Neuronal stem cell (in vitro differentiated cells): ENCODE results near the gene SLC6A18.

Experiments
- DNase-seq: peaks from one replicate; pipeline ENCODE4 v3.0.0-alpha.2; 2013; ENCODE audit warnings: low spot score
- H2AFZ ChIP-seq: one replicate; pipeline ENCODE4 v1.6.1; 2013; ENCODE audit warnings: mild to moderate bottlenecking, low read length, inconsistent platforms
- H2AK5ac ChIP-seq: 2 replicates; pipeline ENCODE4 v1.6.1; 2013; ENCODE audit warnings: low read depth, mild to moderate bottlenecking, inconsistent platforms, low read length, moderate library complexity, mixed read lengths
- H2BK120ac ChIP-seq: 2 replicates; pipeline ENCODE4 v1.6.1; 2013; ENCODE audit warnings: low read depth, mild to moderate bottlenecking, inconsistent platforms, low read length, moderate library complexity, mixed read lengths
- H2BK12ac ChIP-seq: one replicate; pipeline ENCODE4 v1.6.1; 2013; ENCODE audit warnings: low read length, inconsistent platforms
- H2BK15ac ChIP-seq: 2 replicates; pipeline ENCODE4 v1.6.1; 2013; ENCODE audit warnings: mild to moderate bottlenecking, low read length, inconsistent platforms, mixed read lengths
- H2BK5ac ChIP-seq: one replicate; pipeline ENCODE4 v1.6.1; 2013; ENCODE audit warnings: inconsistent platforms, mild to moderate bottlenecking, low read length, moderate library complexity
- H3K14ac ChIP-seq: one replicate; pipeline ENCODE4 v1.6.1; 2013; ENCODE audit warnings: low read length, inconsistent platforms
- H3K18ac ChIP-seq: 2 replicates; pipeline ENCODE4 v1.6.1; 2013; ENCODE audit warnings: low read length, inconsistent platforms
- H3K23ac ChIP-seq: 2 replicates; pipeline ENCODE4 v1.6.1; 2013; ENCODE audit warnings: low read depth, mild to moderate bottlenecking, mixed read lengths, low read length, inconsistent platforms; ENCODE audit not compliant: poor library complexity
- H3K27ac ChIP-seq: replicated peaks from 3 replicates; pipeline ENCODE4 v1.5.1; 2013; ENCODE audit warnings: low read length, inconsistent platforms
- H3K27me3 ChIP-seq, 3 experiments: 2 replicates each; pipeline ENCODE4 v1.6.1; 2013; ENCODE audit warnings: low read length in 3 of 3, mild to moderate bottlenecking in 2 of 3, inconsistent platforms in 1 of 3, low read depth in 1 of 3, mixed read lengths in 1 of 3, moderate library complexity in 1 of 3; ENCODE audit not compliant: control insufficient read depth in 3 of 3, insufficient read depth in 3 of 3
- H3K36me3 ChIP-seq, 2 donors: replicated peaks in 1 of 2; 2 replicates each; pipeline ENCODE4 v1.6.1; 2013; ENCODE audit warnings: low read length in 2 of 2; ENCODE audit not compliant: control insufficient read depth in 2 of 2, insufficient read depth in 2 of 2
- H3K4ac ChIP-seq: 2 replicates; pipeline ENCODE4 v1.6.1; 2013; ENCODE audit warnings: inconsistent platforms, mild to moderate bottlenecking, low read length, moderate library complexity
- H3K4me1 ChIP-seq, 2 donors: 1 replicate in 1 of 2; 2 replicates in 1 of 2; pipeline ENCODE4 v1.6.1; 2013; ENCODE audit warnings: low read length in 2 of 2, low read depth in 1 of 2; ENCODE audit not compliant: control insufficient read depth in 2 of 2, insufficient read depth in 1 of 2
- H3K4me2 ChIP-seq: one replicate; pipeline ENCODE4 v1.6.1; 2013; ENCODE audit warnings: mild to moderate bottlenecking, low read length, inconsistent platforms; ENCODE audit not compliant: insufficient read depth, poor library complexity, severe bottlenecking
- H3K4me3 ChIP-seq, 2 donors: 2 replicates each; pipeline ENCODE4 v1.5.1; 2013; ENCODE audit warnings: low read length in 2 of 2, mild to moderate bottlenecking in 2 of 2, inconsistent platforms in 1 of 2, moderate library complexity in 1 of 2
- H3K79me1 ChIP-seq: one replicate; pipeline ENCODE4 v1.6.1; 2013; ENCODE audit warnings: low read depth, mild to moderate bottlenecking, inconsistent platforms, low read length, moderate library complexity
- H3K9ac ChIP-seq: one replicate; pipeline ENCODE4 v1.6.1; 2013; ENCODE audit warnings: mild to moderate bottlenecking, low read depth, low read length, inconsistent platforms; ENCODE audit not compliant: poor library complexity
- H3K9me3 ChIP-seq, 2 donors: replicated peaks in 1 of 2; 2 replicates each; pipeline versions ENCODE3 to v1.6.1; 2013; ENCODE audit warnings: low read length in 2 of 2, mild to moderate bottlenecking in 2 of 2, inconsistent platforms in 1 of 2, low read depth in 1 of 2, mixed read lengths in 1 of 2, moderate library complexity in 1 of 2; ENCODE audit not compliant: control insufficient read depth in 2 of 2, insufficient read depth in 1 of 2
- H4K8ac ChIP-seq: one replicate; pipeline ENCODE4 v1.6.1; 2013; ENCODE audit warnings: low read depth, mild to moderate bottlenecking, inconsistent platforms, low read length, moderate library complexity
- H4K91ac ChIP-seq: one replicate; pipeline ENCODE4 v1.6.1; 2013; ENCODE audit warnings: low read length, low read depth, mild to moderate bottlenecking, inconsistent platforms; ENCODE audit not compliant: poor library complexity
- WGBS, 2 donors: extraction: QIAGEN DNeasy Blood & Tissue Kit; methylation state at CpG; one replicate each; pipeline ENCODE4 v1.1.7; 2013; ENCODE audit warnings: missing lambda C conversion rate in 2 of 2, mixed read lengths in 1 of 2; ENCODE audit not compliant: insufficient read length in 2 of 2, insufficient replicate concordance in 1 of 2; ENCODE audit errors: extremely low coverage in 2 of 2; 5-methylcytosine and 5-hydroxymethylcytosine counted together

Gene SLC6A18

GRCh38 chr5:1197876-1198666 lies 27.1 kb upstream of the SLC6A18 start:
- Histone ChIP-seq H2BK15ac (no peak overlapping the region), H3K27me3 (peaks cover 0 to 14% (median 3%) of the 10 kb centered on the region in 3 experiments), H2BK12ac (no peak overlapping the region), H3K4me1 (peaks cover 0 to 7% of the 10 kb centered on the region in 2 donors), H2BK5ac (no peak overlapping the region), H3K23ac (no peak overlapping the region), H3K27ac (no peak overlapping the region), H3K4ac (no peak overlapping the region), H3K9me3 (no peaks in the 10 kb centered on the region), H3K14ac (no peak overlapping the region), H2AFZ (no peak overlapping the region), H3K79me1 (no peaks in the 10 kb centered on the region), H3K9ac (no peak overlapping the region), H3K36me3 (no peaks in the 10 kb centered on the region), H3K4me3 (no peak overlapping the region), H4K91ac (no peak overlapping the region), H3K4me2 (no peak overlapping the region), H3K18ac (no peak overlapping the region), H4K8ac (no peak overlapping the region), H2BK120ac (no peak overlapping the region), H2AK5ac (no peak overlapping the region)
- DNase-seq = no peak
- WGBS, 2 donors = no CpG with 5 or more reads among the region's 7 CpGs

- Histone ChIP-seq H2BK120ac (no peak overlapping the region), H2BK5ac (no peak overlapping the region), H3K9ac (no peak overlapping the region), H2AK5ac (no peak overlapping the region), H3K23ac (no peak overlapping the region), H3K4me3 (no peak overlapping the region), H2AFZ (no peak overlapping the region), H3K4me2 (no peak overlapping the region), H3K9me3 (no peaks in the 10 kb centered on the region), H3K4me1 (peaks cover 0 to 5% of the 10 kb centered on the region in 2 donors), H3K27ac (no peak overlapping the region), H3K18ac (no peak overlapping the region), H2BK15ac (no peak overlapping the region), H3K36me3 (no peaks in the 10 kb centered on the region), H3K79me1 (peaks cover 1% of the 10 kb centered on the region), H2BK12ac (no peak overlapping the region), H3K4ac (no peak overlapping the region), H3K14ac (no peak overlapping the region), H4K8ac (no peak overlapping the region), H4K91ac (no peak overlapping the region), H3K27me3 (peaks cover 0 to 11% (median 0%) of the 10 kb centered on the region in 3 experiments)
- no peak for DNase-seq
These were observed 25.9 kb upstream of the SLC6A18 start for GRCh38 chr5:1199340-1199648.

- Histone ChIP-seq H2BK120ac (no peak overlapping the region), H3K27ac (no peak overlapping the region), H3K4me1 (peaks cover 0 to 6% of the 10 kb centered on the region in 2 donors), H3K9ac (no peak overlapping the region), H4K8ac (no peak overlapping the region), H3K27me3 (peaks cover 0 to 12% (median 0%) of the 10 kb centered on the region in 3 experiments), H3K4me2 (no peak overlapping the region), H3K4me3 (no peak overlapping the region), H3K18ac (peak overlapping the region; percentile 77), H2BK12ac (peak overlapping the region; percentile 8), H2BK15ac (no peak overlapping the region), H2BK5ac (no peak overlapping the region), H3K36me3 (no peaks in the 10 kb centered on the region), H3K79me1 (peaks cover 1% of the 10 kb centered on the region), H3K23ac (peak overlapping the region; percentile 67), H3K9me3 (no peaks in the 10 kb centered on the region), H4K91ac (no peak overlapping the region), H3K4ac (no peak overlapping the region), H2AK5ac (peak overlapping the region; percentile 87), H2AFZ (peak overlapping the region; percentile 38), H3K14ac (peak overlapping the region; percentile 31)
- peak; percentile 38 for DNase-seq
- WGBS, 2 donors = no CpG with 5 or more reads among the region's 26 CpGs
These were observed 25.3 kb upstream of the SLC6A18 start for GRCh38 chr5:1199649-1200494.
